ENCODE results near the gene TNRC6C.

GRCh38 chr17:78124081-78124835 is 165.8 kb downstream of the TNRC6C start:
- no peak for TF ChIP-seq ZNF407 (CRISPR knock-in tag; IDR thresholded peaks at IDR 0.05; ENCODE audit: not compliant biosample characterization)
- no peak for TF ChIP-seq MEIS2 (CRISPR knock-in tag; IDR thresholded peaks at IDR 0.05)
- TF ChIP-seq CTCF (CRISPR knock-in tag; IDR thresholded peaks at IDR 0.05), result no peak
- no peak for TF ChIP-seq NAIF1 (CRISPR knock-in tag; IDR thresholded peaks at IDR 0.05; ENCODE audit: borderline replicate concordance)
- no peak for TF ChIP-seq NFIC (IDR thresholded peaks at IDR 0.05; ENCODE audit: low read length)
- no peak for TF ChIP-seq SP1 (IDR thresholded peaks at IDR 0.05)
- no peak for TF ChIP-seq SP1 (CRISPR knock-in tag; IDR thresholded peaks at IDR 0.05)
- TF ChIP-seq MAFK (conservative IDR thresholded peaks at IDR 0.05 in 1 of 2, IDR thresholded peaks at IDR 0.05 in 1 of 2; ENCODE audit: low read length in 2 of 2), result no peak
- no peak for TF ChIP-seq TBL1XR1 (IDR thresholded peaks at IDR 0.05; ENCODE audit: borderline replicate concordance, low read length, partially characterized antibody)
- no peak for TF ChIP-seq NR2C2 (CRISPR knock-in tag; IDR thresholded peaks at IDR 0.05; ENCODE audit: borderline replicate concordance)
- TF ChIP-seq EP300 (IDR thresholded peaks at IDR 0.05; ENCODE audit: low read depth in 2 of 2, low read length in 2 of 2), result no peak
- no peak for TF ChIP-seq EP300 (CRISPR knock-in tag; IDR thresholded peaks at IDR 0.05; ENCODE audit: borderline replicate concordance)
- TF ChIP-seq ZNF264 (CRISPR knock-in tag; IDR thresholded peaks at IDR 0.05), result no peak
